Stomach (tissue), 4 donors: ENCODE data around the gene CLEC16A.

Experiments used
- CTCF ChIP-seq, 7 experiments: fragments of 450-650 bp in 4 of 7; fragments of 200-600 bp in 3 of 7; sonication (generic) in 3 of 7; IDR thresholded peaks; one replicate each; pipeline ENCODE4 v1.5.1; 2016 to 2019; ENCODE audit warnings: antibody characterized with exemption in 7 of 7, control low read depth in 2 of 7, mild to moderate bottlenecking in 1 of 7
- EP300 ChIP-seq: sonication (generic); formaldehyde crosslinking; IDR thresholded peaks from one replicate; pipeline ENCODE4 v1.6.1; 2017; ENCODE audit warnings: antibody characterized with exemption
- POLR2A ChIP-seq, 4 donors: fragments of 450-650 bp; IDR thresholded peaks; one replicate each; pipeline ENCODE4 v1.6.1; 2016; ENCODE audit warnings: antibody characterized with exemption in 4 of 4, control low read depth in 2 of 4, mild to moderate bottlenecking in 1 of 4, moderate library complexity in 1 of 4
- POLR2AphosphoS5 ChIP-seq, 3 donors: sonication (generic); formaldehyde crosslinking; IDR thresholded peaks; one replicate each; pipeline ENCODE4 v1.6.1; 2016; ENCODE audit warnings: antibody characterized with exemption in 3 of 3

DNA sequence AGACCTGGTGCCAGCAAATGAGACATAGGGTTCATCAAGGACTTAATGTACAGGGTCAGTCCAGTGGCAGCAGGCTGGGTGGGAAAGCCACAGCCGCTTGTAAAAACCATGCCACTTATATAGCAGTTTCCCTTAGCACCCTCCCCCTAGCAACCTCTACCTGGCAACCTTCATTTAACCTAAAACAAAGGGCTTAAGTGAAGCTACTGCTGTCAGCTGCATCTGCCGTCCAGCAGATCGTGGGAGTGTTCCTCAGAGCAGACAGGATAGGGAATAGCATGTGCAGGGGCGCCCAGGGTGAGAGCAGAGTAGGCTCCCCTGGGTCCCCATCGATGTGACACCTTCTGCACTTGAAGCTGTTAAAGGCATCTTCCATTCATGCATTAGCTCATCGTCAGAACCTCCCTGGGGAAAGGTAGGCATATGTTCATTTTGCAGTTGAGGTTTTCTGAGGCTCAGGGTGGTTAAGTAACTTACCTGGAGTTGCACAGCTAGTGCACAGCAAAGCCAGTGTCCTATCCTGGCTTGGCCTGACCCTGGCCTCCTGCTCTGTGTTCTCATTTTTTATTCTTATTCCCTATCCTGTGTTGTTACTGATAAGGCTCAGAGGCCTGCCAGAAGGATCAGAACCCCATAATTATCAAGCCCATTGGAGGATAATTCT lies 199.1 kb downstream of the CLEC16A start:
- no peak for TF ChIP-seq CTCF (IDR thresholded peaks at IDR 0.05)
- no peak for TF ChIP-seq POLR2AphosphoS5 (IDR thresholded peaks at IDR 0.05)
- TF ChIP-seq POLR2A (IDR thresholded peaks at IDR 0.05): no peak
- TF ChIP-seq EP300: no peak
